ENCODE data around the gene NUP35.
A peak's percentile ranks its signal among the peaks of the same experiment; 100 is the strongest.

NUP35 gene

GRCh38 chr2:183079139-183079775 lies 45.0 kb upstream of the NUP35 start:
- WGBS, 2 donors (ENCODE audit: extremely low coverage in 2 of 2, insufficient read length in 2 of 2, insufficient replicate concordance in 1 of 2): no CpG with 5 or more reads among the region's 13 CpGs

GRCh38 chr2:183081911-183082310 lies 42.3 kb upstream of the NUP35 start:
- Histone ChIP-seq H2BK12ac (ENCODE audit: low read length) (no peak overlapping the region), H3K4ac (ENCODE audit: low read length) (no peak overlapping the region), H3K27me3 (ENCODE audit: control insufficient read depth in 3 of 3, insufficient read depth in 3 of 3, low read depth in 1 of 3, low read length in 3 of 3) (peaks cover 0 to 7% (median 2%) of the 10 kb centered on the region in 3 experiments), H3K4me2 (ENCODE audit: insufficient read depth, low read length, poor library complexity, severe bottlenecking) (no peak overlapping the region), H2AFZ (ENCODE audit: low read length) (no peak overlapping the region), H3K4me1 (ENCODE audit: control insufficient read depth in 2 of 2, insufficient read depth in 1 of 2, low read depth in 1 of 2, low read length in 2 of 2) (peaks cover 0 to 4% of the 10 kb centered on the region in 2 donors), H2AK5ac (ENCODE audit: low read depth, low read length) (no peak overlapping the region), H3K18ac (ENCODE audit: low read length) (no peak overlapping the region), H3K4me3 (ENCODE audit: low read length in 2 of 2) (no peak overlapping the region), H3K14ac (ENCODE audit: low read length) (no peak overlapping the region), H2BK15ac (ENCODE audit: low read length) (no peak overlapping the region), H4K91ac (ENCODE audit: low read depth, low read length, poor library complexity) (no peak overlapping the region), H3K9ac (ENCODE audit: low read depth, low read length, poor library complexity) (no peak overlapping the region), H3K9me3 (replicated peaks in 1 of 2; ENCODE audit: control insufficient read depth in 2 of 2, insufficient read depth in 1 of 2, low read depth in 1 of 2, low read length in 2 of 2) (peaks cover 0 to 1% of the 10 kb centered on the region in 2 donors), H4K8ac (ENCODE audit: low read depth, low read length) (no peak overlapping the region), H2BK120ac (ENCODE audit: low read depth, low read length) (no peak overlapping the region), H3K79me1 (ENCODE audit: low read depth, low read length) (no peaks in the 10 kb centered on the region), H3K36me3 (replicated peaks in 1 of 2; ENCODE audit: control insufficient read depth in 2 of 2, insufficient read depth in 2 of 2, low read length in 2 of 2) (no peaks in the 10 kb centered on the region), H2BK5ac (ENCODE audit: low read length) (no peak overlapping the region), H3K23ac (ENCODE audit: low read depth, low read length, poor library complexity) (no peak overlapping the region), H3K27ac (replicated peaks; ENCODE audit: low read length) (no peak overlapping the region)
- DNase-seq (ENCODE audit: low spot score): no peak
- WGBS, 2 donors (ENCODE audit: extremely low coverage in 2 of 2, insufficient read length in 2 of 2, insufficient replicate concordance in 1 of 2): no CpG with 5 or more reads among the region's 1 CpG

More at GRCh38 chr2:183079139-183079775, 45.0 kb upstream of the NUP35 start:
- H2BK15ac ChIP-seq (ENCODE audit: low read length): no peak overlapping the region
- H3K27ac ChIP-seq (replicated peaks; ENCODE audit: low read length): no peak overlapping the region
- H2AK5ac ChIP-seq (ENCODE audit: low read depth, low read length): no peak overlapping the region
- peaks cover 0 to 1% of the 10 kb centered on the region in 2 donors for H3K9me3 ChIP-seq (replicated peaks in 1 of 2; ENCODE audit: control insufficient read depth in 2 of 2, insufficient read depth in 1 of 2, low read depth in 1 of 2, low read length in 2 of 2)
- no peak overlapping the region for H2BK120ac ChIP-seq (ENCODE audit: low read depth, low read length)
- H2BK5ac ChIP-seq (ENCODE audit: low read length): no peak overlapping the region
- peak overlapping the region; percentile 84 for H2AFZ ChIP-seq (ENCODE audit: low read length)
- DNase-seq (ENCODE audit: low spot score): no peak
- H3K23ac ChIP-seq (ENCODE audit: low read depth, low read length, poor library complexity): peak overlapping the region; percentile 11
- peaks cover 0 to 25% (median 2%) of the 10 kb centered on the region in 3 experiments for H3K27me3 ChIP-seq (ENCODE audit: control insufficient read depth in 3 of 3, insufficient read depth in 3 of 3, low read depth in 1 of 3, low read length in 3 of 3)
- no peaks in the 10 kb centered on the region for H3K36me3 ChIP-seq (replicated peaks in 1 of 2; ENCODE audit: control insufficient read depth in 2 of 2, insufficient read depth in 2 of 2, low read length in 2 of 2)
- H2BK12ac ChIP-seq (ENCODE audit: low read length): no peak overlapping the region
- no peak overlapping the region for H3K18ac ChIP-seq (ENCODE audit: low read length)
- H3K14ac ChIP-seq (ENCODE audit: low read length): no peak overlapping the region
- no peak overlapping the region for H3K4ac ChIP-seq (ENCODE audit: low read length)
- no peak overlapping the region for H3K9ac ChIP-seq (ENCODE audit: low read depth, low read length, poor library complexity)
- peaks cover 0 to 4% of the 10 kb centered on the region in 2 donors for H3K4me1 ChIP-seq (ENCODE audit: control insufficient read depth in 2 of 2, insufficient read depth in 1 of 2, low read depth in 1 of 2, low read length in 2 of 2)
- H4K8ac ChIP-seq (ENCODE audit: low read depth, low read length): no peak overlapping the region
- H3K79me1 ChIP-seq (ENCODE audit: low read depth, low read length): no peaks in the 10 kb centered on the region
- peak overlapping the region; percentile 51 to 77 for H3K4me3 ChIP-seq (ENCODE audit: low read length in 2 of 2)
- peak overlapping the region; percentile 61 for H3K4me2 ChIP-seq (ENCODE audit: insufficient read depth, low read length, poor library complexity, severe bottlenecking)
- no peak overlapping the region for H4K91ac ChIP-seq (ENCODE audit: low read depth, low read length, poor library complexity)

- Histone ChIP-seq H2AK5ac (ENCODE audit: low read depth, low read length) (no peak overlapping the region), H2BK12ac (ENCODE audit: low read length) (no peak overlapping the region), H3K9ac (ENCODE audit: low read depth, low read length, poor library complexity) (no peak overlapping the region), H4K8ac (ENCODE audit: low read depth, low read length) (no peak overlapping the region), H3K23ac (ENCODE audit: low read depth, low read length, poor library complexity) (no peak overlapping the region), H3K4me3 (ENCODE audit: low read length in 2 of 2) (no peak overlapping the region), H3K18ac (ENCODE audit: low read length) (no peak overlapping the region), H3K79me1 (ENCODE audit: low read depth, low read length) (no peaks in the 10 kb centered on the region), H3K4me1 (ENCODE audit: control insufficient read depth in 2 of 2, insufficient read depth in 1 of 2, low read depth in 1 of 2, low read length in 2 of 2) (no peaks in the 10 kb centered on the region), H4K91ac (ENCODE audit: low read depth, low read length, poor library complexity) (no peak overlapping the region), H3K4me2 (ENCODE audit: insufficient read depth, low read length, poor library complexity, severe bottlenecking) (no peak overlapping the region), H2AFZ (ENCODE audit: low read length) (no peak overlapping the region), H3K14ac (ENCODE audit: low read length) (no peak overlapping the region), H2BK5ac (ENCODE audit: low read length) (no peak overlapping the region), H3K27me3 (ENCODE audit: control insufficient read depth in 3 of 3, insufficient read depth in 3 of 3, low read depth in 1 of 3, low read length in 3 of 3) (no peaks in the 10 kb centered on the region), H3K36me3 (replicated peaks in 1 of 2; ENCODE audit: control insufficient read depth in 2 of 2, insufficient read depth in 2 of 2, low read length in 2 of 2) (no peaks in the 10 kb centered on the region), H3K27ac (replicated peaks; ENCODE audit: low read length) (no peak overlapping the region), H3K9me3 (replicated peaks in 1 of 2; ENCODE audit: control insufficient read depth in 2 of 2, insufficient read depth in 1 of 2, low read depth in 1 of 2, low read length in 2 of 2) (no peaks in the 10 kb centered on the region), H3K4ac (ENCODE audit: low read length) (no peak overlapping the region), H2BK120ac (ENCODE audit: low read depth, low read length) (no peak overlapping the region), H2BK15ac (ENCODE audit: low read length) (no peak overlapping the region)
- no peak for DNase-seq (ENCODE audit: low spot score)
- whole genome bisulfite sequencing, 2 donors (ENCODE audit: extremely low coverage in 2 of 2, insufficient read length in 2 of 2, insufficient replicate concordance in 1 of 2): no CpG with 5 or more reads among the region's 3 CpGs
Observed at GRCh38 chr2:183088061-183088460, 36.2 kb upstream of the NUP35 start.

GRCh38 chr2:183089192-183089851 lies 34.9 kb upstream of the NUP35 start:
- Histone ChIP-seq H3K9ac (ENCODE audit: low read depth, low read length, poor library complexity) (no peak overlapping the region), H3K23ac (ENCODE audit: low read depth, low read length, poor library complexity) (no peak overlapping the region), H3K9me3 (replicated peaks in 1 of 2; ENCODE audit: control insufficient read depth in 2 of 2, insufficient read depth in 1 of 2, low read depth in 1 of 2, low read length in 2 of 2) (no peaks in the 10 kb centered on the region), H4K91ac (ENCODE audit: low read depth, low read length, poor library complexity) (no peak overlapping the region), H2AK5ac (ENCODE audit: low read depth, low read length) (no peak overlapping the region), H3K27me3 (ENCODE audit: control insufficient read depth in 3 of 3, insufficient read depth in 3 of 3, low read depth in 1 of 3, low read length in 3 of 3) (no peaks in the 10 kb centered on the region), H3K79me1 (ENCODE audit: low read depth, low read length) (no peaks in the 10 kb centered on the region), H3K4me1 (ENCODE audit: control insufficient read depth in 2 of 2, insufficient read depth in 1 of 2, low read depth in 1 of 2, low read length in 2 of 2) (no peaks in the 10 kb centered on the region), H4K8ac (ENCODE audit: low read depth, low read length) (no peak overlapping the region), H2BK120ac (ENCODE audit: low read depth, low read length) (no peak overlapping the region), H2BK5ac (ENCODE audit: low read length) (no peak overlapping the region), H3K14ac (ENCODE audit: low read length) (no peak overlapping the region), H3K4me2 (ENCODE audit: insufficient read depth, low read length, poor library complexity, severe bottlenecking) (no peak overlapping the region), H3K36me3 (replicated peaks in 1 of 2; ENCODE audit: control insufficient read depth in 2 of 2, insufficient read depth in 2 of 2, low read length in 2 of 2) (no peaks in the 10 kb centered on the region), H3K4ac (ENCODE audit: low read length) (no peak overlapping the region), H3K18ac (ENCODE audit: low read length) (no peak overlapping the region), H3K27ac (replicated peaks; ENCODE audit: low read length) (no peak overlapping the region), H2AFZ (ENCODE audit: low read length) (no peak overlapping the region), H2BK12ac (ENCODE audit: low read length) (no peak overlapping the region), H2BK15ac (ENCODE audit: low read length) (no peak overlapping the region), H3K4me3 (ENCODE audit: low read length in 2 of 2) (no peak overlapping the region)
- DNase-seq (ENCODE audit: low spot score): no peak
- no CpG with 5 or more reads among the region's 6 CpGs for WGBS, 2 donors (ENCODE audit: extremely low coverage in 2 of 2, insufficient read length in 2 of 2, insufficient replicate concordance in 1 of 2)

Data from neuronal stem cell (in vitro differentiated cells).